ELF-1 (cell line): Measurements from ENCODE around the gene ERCC6.

Source experiments
- DNase-seq: peaks from one replicate; pipeline ENCODE4 v3.0.0-alpha.2; 2016; ENCODE audit warnings: low read depth, low spot score

The ERCC6 gene

GRCh38 chr10:49549640-49550346, 10.9 kb upstream of the ERCC6 start:
- peak; percentile 3 for DNase-seq

GRCh38 chr10:49543604-49544003, 4.7 kb upstream of the ERCC6 start:
- no peak for DNase-seq

GRCh38 chr10:49542353-49542752, 3.4 kb upstream of the ERCC6 start:
- DNase-seq, result no peak

DNA sequence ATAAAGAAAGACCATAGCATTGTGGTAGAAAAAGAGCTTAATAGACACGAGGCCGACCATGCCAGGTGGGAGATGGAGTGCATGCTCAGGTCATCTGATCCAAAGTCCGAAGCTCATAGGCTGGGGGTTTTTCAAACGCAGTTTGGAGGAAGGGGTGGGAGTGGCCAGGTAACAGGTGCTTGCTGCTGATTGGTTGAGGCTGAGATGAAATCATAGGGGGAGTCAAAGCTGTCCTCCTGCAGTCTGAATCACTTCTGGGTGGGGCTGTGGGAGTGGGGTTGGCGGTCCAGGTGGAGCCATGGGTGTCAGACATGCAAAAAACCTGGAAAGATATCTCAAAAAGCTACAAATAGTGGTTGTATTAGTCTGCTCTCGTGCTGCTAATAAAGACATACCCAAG, 2.8 kb upstream of the ERCC6 start:
- DNase-seq, result no peak

DNA sequence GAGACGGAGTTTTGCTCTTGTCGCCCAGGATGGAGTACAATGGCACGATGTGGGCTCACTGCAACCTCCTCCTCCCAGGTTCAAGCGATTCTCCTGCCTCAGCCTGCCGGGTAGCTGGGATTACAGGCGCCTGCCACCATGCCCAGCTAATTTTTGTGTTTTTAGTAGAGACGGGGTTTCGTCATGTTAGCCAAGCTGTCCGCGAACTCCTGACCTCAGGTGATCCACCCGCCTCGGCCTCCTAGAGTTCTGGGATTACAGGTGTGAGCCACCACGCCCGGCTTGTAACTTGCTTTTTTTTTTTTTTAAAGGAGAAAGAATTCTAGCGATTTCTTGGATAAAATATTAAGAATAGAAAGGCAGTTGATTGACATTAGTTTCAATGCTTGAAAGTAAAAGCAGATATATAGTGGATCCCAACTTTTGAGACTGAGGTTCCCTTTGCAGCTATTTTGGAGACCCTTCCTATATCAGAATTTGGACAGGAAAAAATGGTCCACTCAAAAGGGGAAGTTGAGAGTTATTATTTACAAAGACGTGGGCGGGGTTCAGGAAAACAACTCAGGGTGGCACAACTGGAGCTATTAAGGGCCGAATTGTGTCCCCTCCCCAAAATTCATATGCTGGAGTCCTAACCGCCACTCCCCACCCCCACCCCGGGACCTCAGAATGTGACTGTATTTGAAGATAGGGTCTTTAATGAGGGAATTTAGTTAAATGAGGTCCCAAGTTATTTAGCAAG, 1.3 kb upstream of the ERCC6 start:
- no peak for DNase-seq

DNA sequence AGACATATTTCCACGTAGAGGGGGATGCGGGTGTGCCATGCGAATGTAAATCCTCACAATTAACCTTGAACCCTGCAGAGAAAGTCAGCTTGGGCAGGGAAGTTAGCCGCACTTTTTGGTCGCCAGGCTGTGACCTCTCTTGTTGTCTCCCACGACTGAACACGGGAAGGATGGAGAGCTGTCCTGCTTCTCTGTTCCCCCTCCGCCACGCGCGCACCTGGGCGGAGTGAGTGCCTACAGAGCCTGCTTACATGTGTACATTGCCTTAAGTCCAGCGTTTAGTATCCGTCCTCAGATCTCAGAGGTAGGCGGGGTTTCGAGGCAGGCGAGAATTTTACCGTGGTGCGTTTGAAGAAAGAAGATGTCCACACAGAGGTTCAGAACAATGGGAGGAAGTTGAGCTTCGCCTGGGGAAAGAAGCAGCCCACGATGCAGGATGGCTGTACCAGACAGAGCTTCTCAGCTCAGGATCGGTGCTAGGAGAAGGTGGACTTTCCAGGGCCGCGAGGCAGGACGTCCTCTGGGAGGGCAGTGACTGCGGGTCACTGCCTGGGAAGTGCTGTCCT, 482 bp upstream of the ERCC6 start:
- DNase-seq, result peak; percentile 66

DNA sequence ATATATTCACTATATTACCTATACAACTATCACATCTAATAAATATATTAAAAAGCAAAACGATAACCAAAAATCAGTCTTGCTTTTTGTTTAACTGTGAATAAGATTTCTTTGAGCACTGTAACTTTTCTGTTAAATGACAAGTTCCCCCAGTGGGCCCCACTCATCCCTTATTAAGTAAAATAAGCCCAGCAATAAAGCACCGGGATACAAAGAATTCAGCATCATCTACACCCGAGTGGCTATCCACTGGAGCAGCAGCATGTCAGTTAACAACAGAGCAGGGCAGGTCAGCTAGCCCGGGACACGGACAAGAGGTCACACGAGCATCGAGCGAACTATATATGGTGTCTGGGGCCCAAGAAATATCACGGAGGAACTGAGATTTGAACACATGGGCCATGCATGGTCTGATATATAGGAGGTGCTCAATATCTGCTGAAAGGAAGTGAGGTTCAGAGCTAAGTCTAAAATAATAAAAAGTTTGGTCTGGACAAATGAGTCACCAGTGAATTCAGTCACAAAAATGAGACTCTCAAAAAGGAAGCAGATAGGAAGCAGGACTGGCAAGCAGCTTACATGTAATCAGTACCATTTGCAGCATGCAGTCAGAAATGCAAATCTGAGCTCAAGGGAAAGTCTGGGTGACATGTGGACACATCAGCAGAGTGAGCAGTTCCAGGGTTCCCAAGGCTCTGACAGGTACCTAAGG, 4.1 kb downstream of the ERCC6 start:
- no peak for DNase-seq

DNA sequence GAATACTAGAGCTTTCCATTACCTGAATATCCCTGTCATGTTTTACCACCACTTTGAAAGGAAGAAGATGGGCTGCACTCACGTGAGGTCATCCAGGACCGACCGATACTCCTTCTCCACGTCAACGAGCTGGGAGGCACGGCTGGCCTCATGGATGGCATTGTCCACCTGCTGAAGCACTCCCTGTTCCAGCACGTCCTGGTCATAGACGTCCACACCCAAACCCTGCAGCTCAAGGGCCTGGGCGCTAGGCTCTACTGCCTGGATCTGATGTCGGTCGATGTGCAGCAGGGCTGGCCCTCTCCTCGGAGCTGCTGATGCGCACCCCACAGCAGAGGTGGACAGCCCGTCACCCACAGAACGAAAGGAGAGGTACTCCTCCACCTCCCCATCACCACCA, 6.5 kb downstream of the ERCC6 start:
- no peak for DNase-seq

GRCh38 chr10:49528977-49529506, 9.9 kb downstream of the ERCC6 start:
- no peak for DNase-seq

DNA sequence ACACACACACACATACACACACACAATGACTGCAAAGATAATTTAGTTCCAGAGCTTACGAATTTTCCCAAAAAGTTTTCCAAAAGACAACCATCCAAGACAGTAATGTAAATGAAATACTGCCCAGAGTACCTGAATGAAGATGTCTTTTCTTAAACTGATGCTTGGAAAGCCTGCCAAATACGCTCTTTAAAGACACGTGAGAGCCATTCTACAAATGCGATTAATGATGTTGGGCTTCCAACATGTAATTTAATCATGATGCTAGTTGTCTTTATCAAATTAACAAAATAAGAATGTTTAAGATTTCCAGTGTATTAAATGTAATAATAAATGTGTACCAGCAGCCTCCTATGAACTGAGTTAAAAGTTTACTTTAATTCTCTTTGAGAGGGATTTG, 11.1 kb downstream of the ERCC6 start:
- DNase-seq, result no peak

GRCh38 chr10:49527061-49527460, 11.9 kb downstream of the ERCC6 start:
- DNase-seq, result no peak

GRCh38 chr10:49526619-49527018, 12.3 kb downstream of the ERCC6 start:
- DNase-seq, result no peak

- no peak for DNase-seq
Measured at GRCh38 chr10:49524496-49524895, 14.4 kb downstream of the ERCC6 start.

- no peak for DNase-seq
Measured at GRCh38 chr10:49523301-49523700, 15.6 kb downstream of the ERCC6 start.

DNA sequence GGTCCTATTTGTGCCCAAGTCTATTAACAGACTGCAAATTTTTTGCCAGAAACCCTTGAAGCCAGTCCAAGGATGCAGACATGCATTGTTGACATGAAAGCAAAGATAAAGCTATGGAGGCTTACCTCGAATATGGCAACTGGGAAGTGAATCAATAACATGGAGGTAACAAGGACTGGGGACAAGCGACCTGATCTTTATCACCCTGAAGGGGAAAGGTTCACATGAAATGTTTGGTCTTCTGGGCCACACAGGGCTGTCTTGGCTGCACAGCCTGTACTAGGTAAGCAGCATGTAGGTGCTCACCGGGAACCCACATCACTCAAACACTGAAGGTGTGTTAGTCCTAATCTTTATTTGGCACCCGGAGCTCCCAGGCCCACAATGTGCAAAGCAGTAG, 17.9 kb downstream of the ERCC6 start:
- no peak for DNase-seq

DNA sequence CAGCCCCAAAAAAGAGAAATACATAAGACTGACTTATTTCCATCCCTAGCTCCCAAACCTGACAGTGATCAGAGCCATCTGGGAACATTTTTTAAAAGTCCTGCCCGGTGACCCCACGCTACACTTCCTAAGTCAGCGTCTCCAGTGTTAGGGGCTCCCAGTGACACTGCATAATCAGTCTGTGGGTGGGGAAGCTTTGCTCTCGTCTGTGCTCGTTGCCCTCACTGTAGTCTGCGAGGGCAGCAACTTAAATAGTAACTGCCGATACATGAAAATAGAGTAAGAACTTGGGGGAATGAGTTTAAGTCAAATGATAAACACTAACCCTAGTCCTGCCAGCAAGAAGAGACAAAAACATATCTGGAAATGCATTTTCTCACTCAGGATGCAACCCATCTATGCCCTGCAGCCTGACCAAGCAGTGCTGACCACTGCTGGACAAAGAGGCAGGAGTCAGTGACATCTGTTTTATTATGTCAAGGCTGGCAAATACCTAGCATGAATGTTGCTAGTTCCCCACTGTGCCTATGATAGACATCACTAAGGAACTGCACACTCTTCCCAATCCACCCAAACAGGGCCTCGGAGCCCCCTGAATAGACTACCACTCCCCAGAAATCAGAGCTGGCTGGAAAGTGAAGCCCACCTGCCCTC, 18.7 kb downstream of the ERCC6 start:
- DNase-seq, result no peak

DNA sequence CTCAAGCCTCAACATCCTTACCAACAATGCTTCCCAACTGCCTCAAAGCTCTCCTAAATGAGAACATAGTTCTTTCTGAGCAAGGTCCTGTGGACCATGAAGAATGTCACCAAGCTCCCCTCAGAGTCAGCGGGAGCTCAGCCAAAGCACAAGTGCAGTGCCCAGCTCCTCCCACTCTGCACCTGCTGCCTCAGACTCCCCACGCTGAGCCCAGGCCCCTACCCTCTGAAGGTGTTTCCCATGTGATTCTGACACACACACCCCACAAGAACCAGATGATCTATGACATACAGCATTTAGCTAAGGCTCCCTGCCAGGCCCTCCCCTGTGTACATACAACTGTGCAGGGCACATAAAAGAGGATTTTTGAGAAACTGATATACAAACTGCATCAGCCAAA, 19.2 kb downstream of the ERCC6 start:
- DNase-seq, result no peak

DNA sequence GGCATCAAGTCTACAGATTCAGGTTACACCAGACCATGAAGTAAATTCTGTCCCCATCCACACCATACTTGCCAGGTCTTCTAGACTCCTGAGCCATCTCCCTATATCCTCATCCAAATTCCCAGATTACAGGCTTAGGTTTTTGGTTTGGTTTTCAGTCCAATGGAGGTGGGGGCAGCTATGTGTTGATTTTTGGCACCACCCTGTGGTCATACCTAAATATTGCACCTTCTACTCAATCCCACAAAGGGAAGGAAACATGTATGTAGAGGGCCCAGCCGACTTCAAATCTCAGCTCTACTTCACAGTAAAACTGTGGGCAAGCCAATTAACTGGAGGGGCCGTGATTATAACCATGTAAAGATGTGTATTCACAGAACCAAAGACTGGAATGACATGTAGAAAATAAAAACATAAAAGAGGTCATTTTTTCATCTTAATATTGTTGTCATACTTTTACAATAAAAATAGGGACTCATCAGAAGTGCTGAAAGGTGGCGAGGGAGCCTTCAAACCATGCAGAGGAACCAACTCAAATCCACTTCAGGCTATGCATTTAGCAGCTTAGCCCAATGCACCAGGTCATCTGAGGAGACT, 19.8 kb downstream of the ERCC6 start:
- peak; percentile 64 for DNase-seq

GRCh38 chr10:49518566-49518965, 20.4 kb downstream of the ERCC6 start:
- DNase-seq, result no peak

- DNase-seq, result no peak
Measured at GRCh38 chr10:49516216-49516970, 22.5 kb downstream of the ERCC6 start.
